PC-3 (cell line): ENCODE measurements around the gene ZNF76.

ENCODE experiments used
- EZH2 ChIP-seq: fragments of 300-600 bp; sonication (generic); IDR thresholded peaks from one replicate; pipeline ENCODE4 v1.6.1; 2017; ENCODE audit warnings: antibody characterized with exemption, mild to moderate bottlenecking, low read length; ENCODE audit not compliant: unreplicated experiment
- EZH2phosphoT487 ChIP-seq: fragments of 300-600 bp; sonication (generic); IDR thresholded peaks from 2 replicates; pipeline ENCODE4 v1.6.1; 2018; ENCODE audit warnings: mild to moderate bottlenecking, antibody characterized with exemption, low read length, borderline replicate concordance
- TF ChIP-seq, protein P1 (sequence below): fragments of 300-600 bp; sonication (generic); conservative IDR thresholded peaks from 2 replicates; pipeline ENCODE4 v1.5.1; 2017; ENCODE audit warnings: antibody characterized with exemption, low read depth, mild to moderate bottlenecking, low read length

DNA sequence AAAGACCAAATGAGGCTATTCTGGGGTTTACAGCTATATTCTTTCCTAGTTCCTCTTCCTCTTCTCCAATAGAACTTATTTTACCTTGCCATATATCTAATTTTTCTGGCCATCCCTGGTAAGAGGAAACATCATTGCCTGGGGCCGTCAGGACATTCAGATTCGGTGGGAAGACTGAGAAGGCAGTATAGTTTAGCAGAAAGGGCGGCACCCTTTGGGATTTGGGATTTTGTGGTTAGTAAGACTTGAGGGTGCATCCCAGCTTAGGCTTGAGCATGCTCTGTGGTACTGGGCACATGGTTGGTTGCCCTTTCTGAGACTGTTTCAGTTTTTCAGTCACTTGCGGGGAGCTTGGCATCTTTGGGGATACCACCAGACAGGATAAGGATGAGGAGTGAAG, 24.6 kb upstream of the ZNF76 start:
- TF ChIP-seq EZH2 (no peak), EZH2phosphoT487 (no peak)
- TF ChIP-seq, protein P1, sequence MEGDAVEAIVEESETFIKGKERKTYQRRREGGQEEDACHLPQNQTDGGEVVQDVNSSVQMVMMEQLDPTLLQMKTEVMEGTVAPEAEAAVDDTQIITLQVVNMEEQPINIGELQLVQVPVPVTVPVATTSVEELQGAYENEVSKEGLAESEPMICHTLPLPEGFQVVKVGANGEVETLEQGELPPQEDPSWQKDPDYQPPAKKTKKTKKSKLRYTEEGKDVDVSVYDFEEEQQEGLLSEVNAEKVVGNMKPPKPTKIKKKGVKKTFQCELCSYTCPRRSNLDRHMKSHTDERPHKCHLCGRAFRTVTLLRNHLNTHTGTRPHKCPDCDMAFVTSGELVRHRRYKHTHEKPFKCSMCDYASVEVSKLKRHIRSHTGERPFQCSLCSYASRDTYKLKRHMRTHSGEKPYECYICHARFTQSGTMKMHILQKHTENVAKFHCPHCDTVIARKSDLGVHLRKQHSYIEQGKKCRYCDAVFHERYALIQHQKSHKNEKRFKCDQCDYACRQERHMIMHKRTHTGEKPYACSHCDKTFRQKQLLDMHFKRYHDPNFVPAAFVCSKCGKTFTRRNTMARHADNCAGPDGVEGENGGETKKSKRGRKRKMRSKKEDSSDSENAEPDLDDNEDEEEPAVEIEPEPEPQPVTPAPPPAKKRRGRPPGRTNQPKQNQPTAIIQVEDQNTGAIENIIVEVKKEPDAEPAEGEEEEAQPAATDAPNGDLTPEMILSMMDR = no peak
